Activated CD8-positive, alpha-beta T cell treated with anti-CD3 and anti-CD28 coated beads, Interleukin-2, amount 10 ng/mL, durations not matched to agents 7 days and 5 days (primary cell): Measurements from ENCODE around the gene P2RY6. TPM values are rescaled to one million over a fixed set of nuclear protein-coding genes. Genes with fewer than 3 reads are reported as not detected.

Source experiments
- ATAC-seq: fragments of 150-1000 bp; cut with Tn5 transposase; one replicate; pipeline ENCODE4 v1.10.0; 2021; ENCODE audit warnings: moderate library complexity
- CTCF ChIA-PET: fragments of 350-600 bp; sonication (Branson Sonifier 250); formaldehyde crosslinking; loops from one replicate; lab custom pipeline; 2021; ENCODE audit warnings: antibody characterized with exemption; lab: Charles Lee
- POLR2A ChIA-PET: fragments of 350-600 bp; sonication (Branson Sonifier 250); formaldehyde crosslinking; loops from one replicate; lab custom pipeline; 2021; ENCODE audit warnings: antibody characterized with exemption; lab: Charles Lee
- DNase-seq: peaks from one replicate; pipeline ENCODE4 v3.0.0-alpha.2; 2020
- H3K27ac Mint-ChIP-seq: one replicate; pipeline ENCODE4 v1.8.0; 2021; ENCODE audit warnings: mild to moderate bottlenecking, mixed read lengths
- H3K27me3 Mint-ChIP-seq: one replicate; pipeline ENCODE4 v1.8.0; 2021; ENCODE audit warnings: low read depth, mixed read lengths
- H3K36me3 Mint-ChIP-seq: one replicate; pipeline ENCODE4 v1.8.0; 2021; ENCODE audit warnings: low read depth, mixed read lengths
- H3K4me1 Mint-ChIP-seq: one replicate; pipeline ENCODE4 v1.8.0; 2021; ENCODE audit warnings: low read depth, mixed read lengths
- H3K4me3 Mint-ChIP-seq: one replicate; pipeline ENCODE4 v1.8.0; 2021; ENCODE audit warnings: mild to moderate bottlenecking, mixed read lengths
- H3K9me3 Mint-ChIP-seq: one replicate; pipeline ENCODE4 v1.8.0; 2022; ENCODE audit warnings: mixed read lengths; ENCODE audit not compliant: insufficient read depth
- total RNA-seq, 2 experiments: library from RNA; stranded (reverse); gene quantifications; one replicate each; pipeline ENCODE4 v1.2.3, GENCODE V29; 2021

Gene P2RY6
- total RNA-seq, 2 experiments from 2014 or later: not detected

DNA sequence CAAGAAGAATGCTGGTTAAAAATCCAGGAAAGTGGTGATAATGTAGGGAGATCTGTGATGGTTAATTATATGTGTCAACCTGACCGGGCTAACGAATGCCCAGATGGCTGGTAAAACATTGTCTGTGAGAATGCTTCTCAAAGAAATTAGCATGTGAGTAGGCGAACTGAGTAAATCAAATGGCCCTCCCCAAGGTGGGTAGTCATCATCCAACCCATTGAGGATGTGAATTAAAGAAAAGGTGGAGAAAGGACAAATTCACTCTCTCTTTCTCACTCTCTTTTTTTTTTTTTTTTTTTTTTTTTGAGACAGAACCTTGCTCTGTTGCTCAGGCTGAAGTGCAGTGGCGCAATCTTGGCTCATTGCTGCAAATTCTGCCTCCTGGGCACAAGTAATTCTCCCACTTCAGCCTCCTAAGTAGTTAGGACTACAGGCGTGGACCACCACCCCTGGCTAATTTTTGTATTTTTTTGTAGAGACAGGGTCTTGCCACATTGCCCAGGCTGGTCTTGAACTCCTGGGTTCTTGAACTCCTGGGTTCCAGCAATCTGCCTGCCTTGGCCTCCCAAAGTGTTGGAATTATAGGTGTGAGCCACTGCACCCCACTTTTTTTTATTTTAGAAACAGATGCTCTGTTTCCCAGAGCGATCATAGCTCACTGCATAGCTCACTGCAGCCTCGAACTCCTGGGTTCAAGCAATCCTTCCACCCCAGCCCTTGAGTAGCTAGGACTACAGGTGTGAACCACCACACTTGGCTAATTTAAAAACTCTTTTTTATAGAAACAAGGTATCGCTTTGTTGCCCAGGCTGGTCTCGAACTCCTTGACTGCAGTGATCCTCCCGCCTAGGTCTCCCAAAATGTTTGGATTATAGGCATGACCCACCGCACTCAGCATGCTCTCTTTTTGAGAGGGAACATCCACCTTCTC is 22.0 kb upstream of the P2RY6 start:
- ATAC-seq (peak; percentile 65), DNase-seq (peak; percentile 24)
- Mint-ChIP-seq H3K27ac (no peak overlapping the region), H3K4me3 (no peak overlapping the region), H3K4me1 (peaks cover 16% of the 10 kb centered on the region), H3K27me3 (peaks cover 6% of the 10 kb centered on the region), H3K9me3 (no peaks in the 10 kb centered on the region), H3K36me3 (no peaks in the 10 kb centered on the region)
- ChIA-PET CTCF (no interaction called here), POLR2A (interaction anchor here (0.6 to 0.7 kb wide), 2 partner anchors 262 to 352 kb away, joined by 3 read pairs; no protein-coding TSS in a partner anchor)

DNA sequence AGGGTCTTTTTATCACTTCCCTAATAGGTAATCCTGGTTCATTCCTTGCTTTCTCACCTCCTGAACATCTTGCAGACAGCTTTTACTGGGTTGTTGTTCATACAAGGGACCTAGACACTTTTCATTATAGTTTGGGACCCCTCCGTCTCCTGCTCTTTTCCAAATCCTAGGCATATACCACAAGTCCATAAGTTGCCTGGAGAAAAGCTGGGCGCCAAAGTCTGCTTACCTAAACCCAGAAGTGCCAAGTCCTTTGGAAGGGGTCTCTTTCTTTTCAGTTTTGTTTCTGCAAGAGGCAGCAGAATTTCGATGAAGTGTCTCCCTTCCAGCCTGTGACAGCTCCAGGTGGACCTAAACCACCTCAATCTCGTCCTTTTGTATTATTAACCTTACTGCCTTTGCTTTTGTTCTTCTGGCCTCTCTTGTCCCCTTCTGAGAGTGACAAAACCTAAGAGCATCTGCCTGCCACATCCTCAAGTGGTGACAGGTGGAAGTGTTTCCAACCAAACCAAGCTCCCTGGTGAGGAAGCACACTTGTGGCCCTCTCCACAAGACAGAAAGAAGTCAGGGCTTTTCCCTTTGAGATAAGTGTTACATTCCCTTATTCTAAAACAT is 19.5 kb upstream of the P2RY6 start:
- Mint-ChIP-seq H3K9me3 (no peaks in the 10 kb centered on the region), H3K4me1 (peaks cover 10% of the 10 kb centered on the region), H3K27ac (no peak overlapping the region), H3K36me3 (no peaks in the 10 kb centered on the region), H3K27me3 (peaks cover 2% of the 10 kb centered on the region), H3K4me3 (no peak overlapping the region)
- peak; percentile 59 for ATAC-seq
- ChIA-PET POLR2A (no interaction called here), CTCF (interaction anchor here (0.9 to 1.1 kb wide), 3 partner anchors 15 to 83 kb away, joined by 3 to 5 read pairs (median 3); partner anchors contain the start of gene P2RY6)
- peak; percentile 52 for DNase-seq

GRCh38 chr11:73257342-73258103 is 14.6 kb upstream of the P2RY6 start:
- POLR2A ChIA-PET: no interaction called here
- no peak overlapping the region for H3K27ac Mint-ChIP-seq

GRCh38 chr11:73258104-73259035 is 13.8 kb upstream of the P2RY6 start:
- no peak for ATAC-seq
- H3K4me1 Mint-ChIP-seq: no peaks in the 10 kb centered on the region
- no peak overlapping the region for H3K27ac Mint-ChIP-seq
- H3K27me3 Mint-ChIP-seq: peaks cover 23% of the 10 kb centered on the region
- no peak for DNase-seq
- no peak overlapping the region for H3K4me3 Mint-ChIP-seq
- H3K36me3 Mint-ChIP-seq: no peaks in the 10 kb centered on the region
- no peaks in the 10 kb centered on the region for H3K9me3 Mint-ChIP-seq
- POLR2A ChIA-PET: no interaction called here
- CTCF ChIA-PET: interaction anchor here (1.3 kb wide), 1 partner anchor 31 kb away, joined by 4 read pairs; no protein-coding TSS in a partner anchor

More at GRCh38 chr11:73257342-73258103, 14.6 kb upstream of the P2RY6 start:
- H3K4me1 Mint-ChIP-seq: no peaks in the 10 kb centered on the region
- CTCF ChIA-PET: interaction anchor here (1.3 kb wide), 1 partner anchor 32 kb away, joined by 4 read pairs; no protein-coding TSS in a partner anchor
- no peaks in the 10 kb centered on the region for H3K9me3 Mint-ChIP-seq
- H3K36me3 Mint-ChIP-seq: no peaks in the 10 kb centered on the region
- H3K27me3 Mint-ChIP-seq: peaks cover 16% of the 10 kb centered on the region
- no peak overlapping the region for H3K4me3 Mint-ChIP-seq
- DNase-seq (no peak), ATAC-seq (no peak)

DNA sequence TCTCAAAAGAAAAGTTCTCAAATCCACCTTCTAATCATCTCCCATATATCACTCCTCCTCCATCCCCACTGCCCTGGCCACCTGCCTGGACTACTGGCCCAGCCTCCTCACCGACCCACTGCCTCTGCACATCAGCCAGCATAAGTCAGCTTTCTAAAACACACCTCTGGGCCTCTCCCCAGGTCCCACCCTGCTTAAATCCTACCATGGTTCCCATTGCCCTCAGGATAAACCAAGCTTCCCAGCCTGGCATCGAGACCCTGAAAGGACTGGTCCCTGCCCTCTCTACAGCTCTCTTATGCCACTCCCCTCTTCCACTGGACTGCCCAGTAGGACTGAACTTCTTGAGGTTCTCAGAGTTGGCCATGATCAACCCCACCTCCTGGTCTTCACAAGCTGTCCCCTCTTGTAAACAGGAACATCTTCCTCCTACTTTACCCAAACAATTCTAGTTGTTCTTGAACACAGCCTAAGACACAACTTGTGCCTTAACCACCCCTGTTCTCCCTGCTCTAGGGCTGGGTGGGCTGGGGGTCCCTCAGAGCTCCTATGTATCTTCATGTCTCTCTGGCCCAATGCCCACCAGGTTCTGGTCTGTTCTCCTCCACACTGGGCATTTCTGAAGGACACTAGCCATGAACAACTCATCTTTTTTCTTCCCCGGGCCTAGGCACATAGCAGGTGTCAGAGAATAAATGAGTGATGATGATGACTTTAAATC is 12.6 kb upstream of the P2RY6 start:
- CTCF ChIA-PET: no interaction called here
- no peaks in the 10 kb centered on the region for H3K4me1 Mint-ChIP-seq
- no peak overlapping the region for H3K27ac Mint-ChIP-seq
- no peak for DNase-seq
- no peak for ATAC-seq
- H3K27me3 Mint-ChIP-seq: peaks cover 28% of the 10 kb centered on the region
- POLR2A ChIA-PET: no interaction called here
- no peak overlapping the region for H3K4me3 Mint-ChIP-seq
- no peaks in the 10 kb centered on the region for H3K36me3 Mint-ChIP-seq
- no peaks in the 10 kb centered on the region for H3K9me3 Mint-ChIP-seq

DNA sequence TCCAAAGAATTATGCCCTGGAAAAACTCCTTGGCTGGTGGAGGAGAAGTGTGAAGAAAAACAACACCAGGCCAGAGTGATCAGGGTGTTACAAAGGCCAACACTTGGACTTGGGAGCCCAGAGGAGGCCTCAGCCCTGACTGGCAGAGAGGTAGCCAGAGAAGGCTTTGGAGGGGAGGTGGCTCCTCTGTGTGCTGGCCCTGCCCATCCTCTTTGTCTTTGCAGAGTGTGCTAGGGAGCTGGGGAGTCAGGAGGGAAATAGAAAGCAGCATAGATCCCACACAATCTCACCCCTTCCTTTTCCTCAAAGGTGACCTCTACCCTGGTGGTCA is 12.0 kb upstream of the P2RY6 start:
- ATAC-seq (no peak), DNase-seq (no peak)
- H3K9me3 Mint-ChIP-seq: no peaks in the 10 kb centered on the region
- ChIA-PET POLR2A (no interaction called here), CTCF (no interaction called here)
- no peaks in the 10 kb centered on the region for H3K4me1 Mint-ChIP-seq
- peaks cover 33% of the 10 kb centered on the region for H3K27me3 Mint-ChIP-seq
- no peak overlapping the region for H3K27ac Mint-ChIP-seq
- no peak overlapping the region for H3K4me3 Mint-ChIP-seq
- H3K36me3 Mint-ChIP-seq: no peaks in the 10 kb centered on the region

- Mint-ChIP-seq H3K27me3 (peaks cover 50% of the 10 kb centered on the region), H3K4me1 (no peaks in the 10 kb centered on the region), H3K9me3 (no peaks in the 10 kb centered on the region), H3K36me3 (no peaks in the 10 kb centered on the region), H3K4me3 (no peak overlapping the region), H3K27ac (no peak overlapping the region)
- ATAC-seq (no peak), DNase-seq (no peak)
- ChIA-PET CTCF (interaction anchor here (0.6 to 1.4 kb wide), 3 partner anchors 26 to 1042 kb away, joined by 3 to 5 read pairs (median 5); no protein-coding TSS in a partner anchor), POLR2A (no interaction called here)
These were observed 9.2 kb upstream of the P2RY6 start for GRCh38 chr11:73262851-73263495.

DNA sequence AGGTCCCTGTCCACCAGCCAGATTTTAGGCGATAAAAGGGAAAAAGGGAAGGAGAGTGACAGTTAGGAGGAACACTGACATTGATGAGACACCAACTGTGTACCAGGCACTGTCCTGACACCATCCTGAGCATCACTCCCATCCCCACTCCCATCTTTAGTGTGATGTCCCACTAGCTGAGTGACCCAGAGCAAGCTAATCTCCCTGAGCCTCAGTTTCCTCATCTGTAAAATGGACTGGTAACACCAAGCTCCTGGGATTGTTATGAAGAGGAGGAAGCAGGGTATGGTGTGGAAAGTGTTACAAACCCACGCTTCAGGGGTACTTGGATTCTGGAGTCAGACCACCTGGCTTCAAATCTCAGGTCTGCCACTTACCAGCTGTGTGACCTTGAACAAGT is 8.5 kb upstream of the P2RY6 start:
- Mint-ChIP-seq H3K27ac (no peak overlapping the region), H3K9me3 (no peaks in the 10 kb centered on the region), H3K36me3 (no peaks in the 10 kb centered on the region), H3K4me3 (no peak overlapping the region), H3K4me1 (no peaks in the 10 kb centered on the region), H3K27me3 (peaks cover 50% of the 10 kb centered on the region)
- DNase-seq: no peak
- ATAC-seq: no peak
- ChIA-PET CTCF (interaction anchor here (0.6 kb wide), 1 partner anchor 64 kb away, joined by 3 read pairs; no protein-coding TSS in a partner anchor), POLR2A (no interaction called here)

DNA sequence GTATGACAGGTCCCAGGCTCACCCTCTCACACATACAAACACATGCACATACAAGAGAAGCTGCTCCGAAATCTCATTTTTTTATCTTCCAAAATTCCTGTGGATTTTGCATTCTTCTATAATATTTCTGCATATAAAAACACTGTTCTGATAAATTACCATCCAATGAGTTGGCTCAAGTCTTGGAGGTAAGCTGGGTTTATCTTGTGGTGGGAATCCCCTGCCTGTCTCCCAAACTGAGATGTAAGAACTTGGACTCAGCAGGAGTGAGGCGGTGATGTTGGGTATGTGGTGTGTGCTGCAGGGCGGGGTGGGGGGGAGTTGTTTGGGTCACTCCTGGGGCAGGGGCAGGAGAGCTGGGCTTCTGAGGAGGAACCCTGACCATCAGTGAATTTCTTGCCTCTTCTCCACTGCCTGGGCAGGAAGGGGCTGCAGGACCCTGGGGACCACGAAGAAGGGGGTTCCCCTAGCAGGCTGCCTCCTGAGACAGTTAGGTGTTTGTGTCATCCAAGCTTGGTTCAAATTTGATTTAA is 6.8 kb upstream of the P2RY6 start:
- no peaks in the 10 kb centered on the region for H3K9me3 Mint-ChIP-seq
- no peaks in the 10 kb centered on the region for H3K4me1 Mint-ChIP-seq
- H3K27me3 Mint-ChIP-seq: peaks cover 44% of the 10 kb centered on the region
- H3K4me3 Mint-ChIP-seq: no peak overlapping the region
- DNase-seq (no peak), ATAC-seq (no peak)
- no peak overlapping the region for H3K27ac Mint-ChIP-seq
- ChIA-PET POLR2A (no interaction called here), CTCF (interaction anchor here (1.4 to 1.9 kb wide), 2 partner anchors 24 to 86 kb away, joined by 3 to 5 read pairs; no protein-coding TSS in a partner anchor)
- no peaks in the 10 kb centered on the region for H3K36me3 Mint-ChIP-seq
